Activated CD4-positive, CD25-positive, alpha-beta regulatory T cell treated with anti-CD3 and anti-CD28 coated beads, Interleukin-2, amount 50 U/mL, for 24 hours (primary cell): ENCODE measurements around the gene TBC1D3D.
"Not testable (repeated sequence)": the region's sequence is repeated elsewhere in the genome, so short reads cannot be mapped to it uniquely, and the experiment has no call there.

Experiments used
- ATAC-seq, 2 donors: fragments of 150-1000 bp; cut with Tn5 transposase; one replicate each; pipeline ENCODE4 v1.10.0; 2021; ENCODE audit warnings: mild to moderate bottlenecking in 1 of 2, moderate library complexity in 1 of 2

The TBC1D3D gene

GRCh38 chr17:38003676-38004075 lies at the start of gene TBC1D3D:
TSS of gene TBC1D3D (plus strand) at chr17:38003976. CDS start at chr17:38005561, 1,585 bp downstream.
- not testable (repeated sequence) for ATAC-seq

GRCh38 chr17:37988960-37989359 lies 14.8 kb upstream of the TBC1D3D start, which contains the start of gene TBC1D3L:
TSS of gene TBC1D3L (minus strand) at chr17:37989060. CDS start at chr17:37987520, 1,540 bp downstream.
- not testable (repeated sequence) for ATAC-seq
